OCI-LY1 (cell line): ENCODE results near the gene ZNRF3.
"Not testable (repeated sequence)": the region's sequence is repeated elsewhere in the genome, so short reads cannot be mapped to it uniquely, and the experiment has no call there.

Experiments used
- H2AFZ ChIP-seq: fragments of 200-600 bp; sonication (generic), shearing (Covaris generic); 2 replicates; pipeline ENCODE4 v1.6.0; 2014; ENCODE audit warnings: antibody characterized with exemption, mild to moderate bottlenecking, low read length
- H3F3A ChIP-seq: fragments of 200-600 bp; sonication (generic), shearing (Covaris generic); 2 replicates; pipeline ENCODE4 v1.6.0; 2014; ENCODE audit warnings: mild to moderate bottlenecking, antibody characterized with exemption, low read length, moderate library complexity; ENCODE audit not compliant: insufficient read depth
- H3K27ac ChIP-seq: fragments of 200-600 bp; sonication (generic); 2 replicates; pipeline ENCODE4 v1.5.1; 2014; ENCODE audit warnings: low read length, mixed run types, mild to moderate bottlenecking, low read depth; ENCODE audit not compliant: poor library complexity, severe bottlenecking
- H3K27me3 ChIP-seq: fragments of 200-600 bp; sonication (generic); 2 replicates; pipeline ENCODE4 v1.6.0; 2014; ENCODE audit warnings: antibody characterized with exemption, mild to moderate bottlenecking, low read length, moderate library complexity; ENCODE audit not compliant: insufficient read depth
- H3K36me3 ChIP-seq: fragments of 200-600 bp; sonication (generic); 2 replicates; pipeline ENCODE4 v1.6.1; 2014; ENCODE audit warnings: mild to moderate bottlenecking, antibody characterized with exemption, low read length, moderate library complexity, mixed read lengths; ENCODE audit not compliant: insufficient read depth
- H3K4me1 ChIP-seq: fragments of 200-600 bp; sonication (generic); 2 replicates; pipeline ENCODE4 v1.5.1; 2014; ENCODE audit warnings: mild to moderate bottlenecking, low read length, moderate library complexity; ENCODE audit not compliant: insufficient read depth, severe bottlenecking
- H3K4me2 ChIP-seq: fragments of 200-600 bp; sonication (generic), shearing (Covaris generic); 2 replicates; pipeline ENCODE4 v1.6.1; 2014; ENCODE audit warnings: low read length
- H3K4me3 ChIP-seq: fragments of 200-600 bp; sonication (generic); 2 replicates; pipeline ENCODE4 v1.5.1; 2014; ENCODE audit warnings: low read length, low read depth, mild to moderate bottlenecking, mixed read lengths; ENCODE audit not compliant: poor library complexity, severe bottlenecking
- H3K79me2 ChIP-seq: fragments of 200-600 bp; shearing (Covaris generic); 2 replicates; pipeline ENCODE4 v1.6.1; 2016; ENCODE audit warnings: mixed run types, low read length, mixed read lengths; ENCODE audit not compliant: insufficient read depth
- H3K9ac ChIP-seq: fragments of 200-600 bp; sonication (generic), shearing (Covaris generic); 2 replicates; pipeline ENCODE4 v1.6.1; 2014; ENCODE audit warnings: mild to moderate bottlenecking, low read length, mixed read lengths
- H3K9me2 ChIP-seq: fragments of 200-600 bp; sonication (generic), shearing (Covaris generic); 2 replicates; pipeline ENCODE4 v1.6.1; 2014; ENCODE audit warnings: low read depth, mild to moderate bottlenecking, low read length, mixed read lengths
- H3K9me3 ChIP-seq: fragments of 200-600 bp; shearing (Covaris generic); 2 replicates; pipeline ENCODE4 v1.6.1; 2014; ENCODE audit warnings: low read length, mixed read lengths
- H4K20me1 ChIP-seq: fragments of 200-600 bp; sonication (generic), shearing (Covaris generic); 2 replicates; pipeline ENCODE4 v1.6.0; 2016; ENCODE audit warnings: mild to moderate bottlenecking, low read length; ENCODE audit not compliant: insufficient read depth
- CTCF ChIP-seq: fragments of 200-600 bp; sonication (generic), shearing (Covaris generic); IDR thresholded peaks from 2 replicates; pipeline ENCODE4 v1.5.1; 2017; ENCODE audit warnings: mild to moderate bottlenecking, antibody characterized with exemption, low read length, moderate library complexity, mixed read lengths
- EZH2 ChIP-seq: fragments of 200-600 bp; sonication (generic), shearing (Covaris generic); IDR thresholded peaks from 2 replicates; pipeline ENCODE4 v1.8.0; 2017; ENCODE audit warnings: borderline replicate concordance, mixed run types, mild to moderate bottlenecking, antibody characterized with exemption, low read length, moderate library complexity, mixed read lengths

ZNRF3 gene

DNA sequence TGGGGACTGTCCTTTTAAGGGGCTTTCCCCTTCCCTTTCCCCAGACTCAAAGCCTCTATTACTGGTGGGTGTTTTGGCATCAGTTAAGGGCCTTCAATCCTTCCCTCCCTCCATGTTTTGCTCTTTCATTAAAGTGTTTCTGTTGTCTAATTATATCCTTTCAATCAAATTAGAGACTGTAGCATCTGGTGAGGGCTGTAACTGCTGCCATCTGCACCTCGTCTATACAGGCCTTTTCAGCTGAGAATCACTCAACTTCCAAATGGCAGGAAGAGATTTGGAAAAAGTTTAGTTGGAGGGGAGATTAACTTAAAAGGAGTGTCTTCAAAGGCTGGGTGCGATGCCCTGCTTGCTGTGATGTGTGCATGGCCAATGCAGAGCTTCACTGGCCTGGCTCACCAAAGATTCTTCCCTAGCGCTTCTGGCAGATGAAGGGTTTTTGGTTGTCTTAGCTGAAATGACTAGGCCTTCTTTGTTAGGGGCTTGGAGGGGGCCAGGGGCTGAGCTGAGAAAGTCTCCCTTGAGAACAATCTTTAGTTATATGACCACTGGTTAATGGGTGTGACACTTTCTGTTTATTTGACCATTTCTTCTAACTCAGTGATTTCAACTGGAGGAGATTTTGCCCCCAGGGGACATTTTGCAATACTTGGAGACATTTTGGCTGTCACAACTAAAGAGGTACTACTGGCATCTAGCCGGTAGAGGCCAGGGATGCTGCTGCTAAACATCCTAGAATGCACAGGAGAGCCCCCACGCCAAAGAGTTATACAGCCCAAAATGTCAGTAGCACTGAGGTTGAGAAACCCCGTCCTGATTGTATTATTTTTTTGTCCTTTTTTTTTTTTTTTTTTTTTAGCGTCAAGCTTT lies 197.0 kb downstream of the ZNRF3 start:
- Histone ChIP-seq H3K27me3 (no peaks in the 10 kb centered on the region), H3K4me2 (no peak overlapping the region), H3K36me3 (no peaks in the 10 kb centered on the region), H2AFZ (no peak overlapping the region), H3K27ac (peak overlapping the region; percentile 82), H3K4me1 (peaks cover 34% of the 10 kb centered on the region), H4K20me1 (no peaks in the 10 kb centered on the region), H3K9me2 (no peaks in the 10 kb centered on the region), H3F3A (no peaks in the 10 kb centered on the region), H3K9me3 (no peaks in the 10 kb centered on the region), H3K79me2 (no peaks in the 10 kb centered on the region), H3K4me3 (no peak overlapping the region), H3K9ac (no peak overlapping the region)
- TF ChIP-seq EZH2 (no peak), CTCF (no peak)

GRCh38 chr22:29081517-29082236 lies 198.3 kb downstream of the ZNRF3 start:
- H3K9ac ChIP-seq = no peak overlapping the region
- H3K36me3 ChIP-seq = no peaks in the 10 kb centered on the region
- no peak overlapping the region for H3K4me3 ChIP-seq
- no peak overlapping the region for H3K4me2 ChIP-seq
- no peaks in the 10 kb centered on the region for H3K9me3 ChIP-seq
- no peak overlapping the region for H3K27ac ChIP-seq
- H2AFZ ChIP-seq = no peak overlapping the region
- no peak for TF ChIP-seq CTCF
- no peak for TF ChIP-seq EZH2
- no peaks in the 10 kb centered on the region for H3F3A ChIP-seq
- no peaks in the 10 kb centered on the region for H3K9me2 ChIP-seq
- H3K4me1 ChIP-seq = peaks cover 34% of the 10 kb centered on the region
- no peaks in the 10 kb centered on the region for H3K79me2 ChIP-seq
- no peaks in the 10 kb centered on the region for H4K20me1 ChIP-seq
- no peaks in the 10 kb centered on the region for H3K27me3 ChIP-seq

GRCh38 chr22:29082826-29083545 lies 199.6 kb downstream of the ZNRF3 start:
- Histone ChIP-seq H3K9ac (no peak overlapping the region), H3K9me2 (no peaks in the 10 kb centered on the region), H3K9me3 (no peaks in the 10 kb centered on the region), H3K27me3 (no peaks in the 10 kb centered on the region), H3K4me2 (no peak overlapping the region), H3F3A (no peaks in the 10 kb centered on the region), H2AFZ (no peak overlapping the region), H3K4me3 (no peak overlapping the region), H3K79me2 (no peaks in the 10 kb centered on the region), H3K36me3 (no peaks in the 10 kb centered on the region), H3K4me1 (peaks cover 26% of the 10 kb centered on the region), H3K27ac (no peak overlapping the region), H4K20me1 (no peaks in the 10 kb centered on the region)
- TF ChIP-seq EZH2 (no peak), CTCF (no peak)

- H3K4me3 ChIP-seq, H2AFZ ChIP-seq, H3K79me2 ChIP-seq, H3F3A ChIP-seq, H3K27ac ChIP-seq, H3K9me2 ChIP-seq, H3K9me3 ChIP-seq, H3K4me2 ChIP-seq, H3K9ac ChIP-seq, H3K36me3 ChIP-seq, H4K20me1 ChIP-seq, H3K27me3 ChIP-seq: not testable (repeated sequence)
- peaks cover 20% of the 10 kb centered on the region for H3K4me1 ChIP-seq
These were observed 200.2 kb downstream of the ZNRF3 start for GRCh38 chr22:29083576-29083932.
